RWPE1 (cell line): ENCODE results near the gene PHAF1.

Experiments used
- CTCF ChIA-PET: fragments of 350-600 bp; sonication (Branson Sonifier 250); formaldehyde crosslinking; extraction: SDS; loops from one replicate; lab custom pipeline; 2021; lab: Yijun Ruan, JAX
- POLR2A ChIA-PET: fragments of 400-600 bp; formaldehyde crosslinking; extraction: SDS; loops from one replicate; lab custom pipeline; 2020; ENCODE audit warnings: antibody characterized with exemption; ENCODE audit not compliant: low non-redundant PET; lab: Yijun Ruan, JAX
- DNase-seq: peaks from one replicate; pipeline ENCODE4 v3.0.0; 2012; ENCODE audit warnings: low spot score
- H3K27ac ChIP-seq: fragments of 450-650 bp; 2 replicates; pipeline ENCODE4 v1.5.1; 2017
- CTCF ChIP-seq: fragments of 450-650 bp; conservative IDR thresholded peaks from 2 replicates; pipeline ENCODE4 v1.5.1; 2017; ENCODE audit warnings: low read depth, mild to moderate bottlenecking

PHAF1 gene

GRCh38 chr16:67179421-67180080, 69.8 kb downstream of the PHAF1 start:
- CTCF ChIA-PET: interaction anchor here (0.8 to 1.3 kb wide), 2 partner anchors 16 to 18 kb away, joined by 3 to 4 read pairs; no protein-coding TSS in a partner anchor
- peak overlapping the region; percentile 98 for H3K27ac ChIP-seq
- POLR2A ChIA-PET: no interaction called here
- peak; percentile 21; the same call in 1 of the 2 replicates for TF ChIP-seq CTCF
- DNase-seq: no peak

GRCh38 chr16:67180166-67180565, 70.4 kb downstream of the PHAF1 start:
- no peak for TF ChIP-seq CTCF
- no peak for DNase-seq
- peak overlapping the region; percentile 98 for H3K27ac ChIP-seq
- POLR2A ChIA-PET: no interaction called here
- CTCF ChIA-PET: interaction anchor here (1.3 kb wide), 1 partner anchor 16 kb away, joined by 4 read pairs; no protein-coding TSS in a partner anchor

DNA sequence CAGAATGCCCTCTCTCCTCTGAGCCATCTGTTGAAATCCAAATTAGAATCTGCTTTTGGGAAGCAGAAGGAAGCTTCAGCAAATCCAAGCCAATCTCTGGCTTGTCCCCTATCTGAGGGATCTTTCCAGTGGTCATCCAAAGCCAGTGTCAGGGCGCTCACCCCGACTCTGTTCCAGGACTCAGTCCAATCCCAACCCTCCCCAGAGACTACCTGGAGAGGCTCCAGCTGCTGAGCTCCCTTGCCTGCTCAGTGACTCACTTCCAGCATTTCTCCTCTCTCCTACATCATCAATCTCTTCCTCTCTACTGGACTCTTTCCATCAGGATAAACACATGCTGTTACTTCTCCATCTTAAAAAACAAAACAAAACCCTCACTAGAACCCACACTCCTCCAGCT, 71.6 kb downstream of the PHAF1 start:
- no peak for TF ChIP-seq CTCF
- ChIA-PET POLR2A (interaction anchor here (1.3 kb wide), 1 partner anchor 12 kb away, joined by 3 read pairs; no protein-coding TSS in a partner anchor), CTCF (interaction anchor here (0.7 to 0.8 kb wide), 3 partner anchors 26 to 752 kb away, joined by 3 to 4 read pairs (median 3); no protein-coding TSS in a partner anchor)
- DNase-seq: no peak
- peak overlapping the region; percentile 98 for H3K27ac ChIP-seq

- DNase-seq: no peak
- POLR2A ChIA-PET: interaction anchor here (1.3 kb wide), 1 partner anchor 11 kb away, joined by 3 read pairs; no protein-coding TSS in a partner anchor
- peak overlapping the region; percentile 98 for H3K27ac ChIP-seq
- CTCF ChIA-PET: no interaction called here
- no peak for TF ChIP-seq CTCF
Measured at GRCh38 chr16:67182288-67182687, 72.5 kb downstream of the PHAF1 start.

DNA sequence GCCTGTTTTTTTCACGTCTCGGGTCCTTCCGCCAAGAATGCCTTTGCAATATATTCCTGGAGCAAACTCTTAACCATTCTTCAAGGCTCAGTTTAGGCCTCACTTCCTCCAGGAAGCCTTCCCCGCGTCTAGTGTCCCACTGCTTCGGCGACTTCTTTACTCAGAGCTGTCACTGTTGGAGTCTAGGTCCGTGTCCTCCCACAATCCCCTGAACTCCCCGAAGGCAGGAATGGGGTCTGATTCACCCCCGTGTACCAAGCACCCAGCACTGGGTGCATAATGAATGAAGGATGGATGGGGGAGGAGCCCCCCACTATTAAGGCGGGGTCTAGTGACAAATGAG, 73.5 kb downstream of the PHAF1 start:
- TF ChIP-seq CTCF: no peak
- ChIA-PET CTCF (interaction anchor here (0.5 to 1.0 kb wide), 2 partner anchors 28 to 113 kb away, joined by 3 to 6 read pairs; no protein-coding TSS in a partner anchor), POLR2A (no interaction called here)
- DNase-seq: no peak
- H3K27ac ChIP-seq: peak overlapping the region; percentile 95

DNA sequence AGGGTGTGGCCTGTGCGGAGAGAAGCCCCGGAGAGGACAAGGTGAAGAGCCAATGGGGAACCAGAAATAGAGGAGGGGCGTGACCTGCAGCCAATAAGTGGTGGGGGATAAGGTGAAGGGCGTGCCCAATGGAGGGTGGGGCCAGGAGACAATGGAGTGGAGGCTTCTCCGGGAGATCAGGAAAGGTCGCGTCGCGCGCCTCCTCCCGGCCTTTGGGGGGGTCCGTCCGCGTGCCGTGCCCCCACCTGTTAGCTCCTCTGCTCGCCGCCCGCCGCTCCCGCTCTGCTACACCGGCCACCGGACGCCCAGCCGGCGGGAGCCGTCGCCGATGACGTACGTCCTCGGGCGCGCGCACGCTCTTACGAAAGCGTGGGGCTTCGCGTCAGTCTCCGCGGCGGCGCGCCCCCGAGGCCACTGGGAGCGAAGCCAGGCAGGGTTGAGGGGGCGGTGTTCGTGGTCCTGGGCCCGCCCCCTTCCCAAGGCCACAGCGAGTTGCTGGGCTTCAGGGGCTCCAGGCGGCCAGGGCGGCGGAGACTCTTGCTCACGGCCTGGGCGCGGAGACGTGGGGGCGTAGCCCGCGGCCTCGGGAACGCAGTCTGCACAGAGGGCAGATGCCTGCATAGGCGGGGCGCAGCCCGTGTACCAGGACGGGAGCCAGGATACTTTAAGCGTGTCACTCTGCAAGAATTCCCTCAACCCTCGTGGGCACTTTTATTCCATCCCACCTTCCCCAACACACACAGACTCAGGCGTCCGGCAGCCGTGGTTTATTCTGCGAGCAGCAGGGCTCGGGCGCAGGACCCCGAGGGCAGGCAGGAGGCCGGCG, 74.1 kb downstream of the PHAF1 start, which contains the start of gene MATCAP1:
MATCAP1 (minus strand) TSS at position 337 of the 826 bp plus-strand sequence. CDS start 3,353 bp downstream, outside the sequence.
- peak within 1 kb of the TSS; percentile 95 for H3K27ac ChIP-seq
- ChIA-PET POLR2A (no interaction called here), CTCF (interaction anchor here (0.5 to 2.0 kb wide), 7 partner anchors 14 to 967 kb away, joined by 3 to 9 read pairs (median 4); no protein-coding TSS in a partner anchor)
- DNase-seq: peak; percentile 99
- TF ChIP-seq CTCF: no peak
